ENCODE results near the gene DMXL1.

DMXL1 gene

DNA sequence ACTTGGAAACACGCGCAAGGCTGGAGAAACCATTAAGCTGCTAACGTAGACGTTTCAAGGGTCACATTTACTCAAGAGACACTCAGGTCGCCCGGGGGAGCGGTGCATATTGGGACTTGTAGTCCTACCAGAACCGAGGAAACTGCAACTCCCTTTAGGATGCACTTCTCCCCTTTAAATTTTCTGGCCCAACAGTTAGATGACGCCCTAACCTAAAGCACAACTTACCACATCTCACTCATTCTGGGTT lies 384 bp upstream of the DMXL1 start:
- TF ChIP-seq POLR2AphosphoS5 (IDR thresholded peaks at IDR 0.05; ENCODE audit: low read depth, low read length) (peak; percentile 63; the same call in 1 of the 2 replicates), FOXP2 (optimal IDR thresholded peaks at IDR 0.05; ENCODE audit: borderline replicate concordance, extremely low read depth, extremely low read length, insufficient read depth) (no peak)

DNA sequence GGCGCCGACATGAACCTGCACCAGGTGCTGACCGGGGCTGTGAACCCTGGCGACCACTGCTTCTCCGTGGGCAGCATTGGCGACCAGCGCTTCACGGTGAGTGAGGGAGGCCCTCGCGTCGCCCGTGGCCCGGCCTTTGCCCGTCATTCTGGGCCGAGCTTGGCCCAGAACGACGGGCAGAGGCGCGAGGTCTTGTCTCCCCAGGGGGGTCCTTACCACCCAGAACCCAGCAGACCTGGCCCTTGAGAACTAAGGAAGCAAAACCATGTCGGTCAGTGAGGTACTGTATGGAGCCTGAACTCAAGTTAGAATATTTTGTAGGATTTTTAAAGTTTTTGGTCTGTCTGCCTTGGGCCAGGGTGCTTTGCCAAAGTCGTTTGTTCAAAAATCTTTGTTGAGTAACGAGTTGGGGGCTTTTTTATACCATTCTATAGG lies 691 bp downstream of the DMXL1 start:
- no peak for TF ChIP-seq SIN3A (IDR thresholded peaks at IDR 0.05; ENCODE audit: borderline replicate concordance, insufficient read depth, low read length)
- no peak for TF ChIP-seq TAF1 (IDR thresholded peaks at IDR 0.05; ENCODE audit: borderline replicate concordance, insufficient read depth, low read length)
- no peak for TF ChIP-seq FOXP2 (optimal IDR thresholded peaks at IDR 0.05; ENCODE audit: borderline replicate concordance, extremely low read depth, extremely low read length, insufficient read depth)
- no peak; the same call in 1 of the 2 replicates for TF ChIP-seq POLR2AphosphoS5 (IDR thresholded peaks at IDR 0.05; ENCODE audit: low read depth, low read length)
- TF ChIP-seq, protein P1, sequence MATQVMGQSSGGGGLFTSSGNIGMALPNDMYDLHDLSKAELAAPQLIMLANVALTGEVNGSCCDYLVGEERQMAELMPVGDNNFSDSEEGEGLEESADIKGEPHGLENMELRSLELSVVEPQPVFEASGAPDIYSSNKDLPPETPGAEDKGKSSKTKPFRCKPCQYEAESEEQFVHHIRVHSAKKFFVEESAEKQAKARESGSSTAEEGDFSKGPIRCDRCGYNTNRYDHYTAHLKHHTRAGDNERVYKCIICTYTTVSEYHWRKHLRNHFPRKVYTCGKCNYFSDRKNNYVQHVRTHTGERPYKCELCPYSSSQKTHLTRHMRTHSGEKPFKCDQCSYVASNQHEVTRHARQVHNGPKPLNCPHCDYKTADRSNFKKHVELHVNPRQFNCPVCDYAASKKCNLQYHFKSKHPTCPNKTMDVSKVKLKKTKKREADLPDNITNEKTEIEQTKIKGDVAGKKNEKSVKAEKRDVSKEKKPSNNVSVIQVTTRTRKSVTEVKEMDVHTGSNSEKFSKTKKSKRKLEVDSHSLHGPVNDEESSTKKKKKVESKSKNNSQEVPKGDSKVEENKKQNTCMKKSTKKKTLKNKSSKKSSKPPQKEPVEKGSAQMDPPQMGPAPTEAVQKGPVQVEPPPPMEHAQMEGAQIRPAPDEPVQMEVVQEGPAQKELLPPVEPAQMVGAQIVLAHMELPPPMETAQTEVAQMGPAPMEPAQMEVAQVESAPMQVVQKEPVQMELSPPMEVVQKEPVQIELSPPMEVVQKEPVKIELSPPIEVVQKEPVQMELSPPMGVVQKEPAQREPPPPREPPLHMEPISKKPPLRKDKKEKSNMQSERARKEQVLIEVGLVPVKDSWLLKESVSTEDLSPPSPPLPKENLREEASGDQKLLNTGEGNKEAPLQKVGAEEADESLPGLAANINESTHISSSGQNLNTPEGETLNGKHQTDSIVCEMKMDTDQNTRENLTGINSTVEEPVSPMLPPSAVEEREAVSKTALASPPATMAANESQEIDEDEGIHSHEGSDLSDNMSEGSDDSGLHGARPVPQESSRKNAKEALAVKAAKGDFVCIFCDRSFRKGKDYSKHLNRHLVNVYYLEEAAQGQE (IDR thresholded peaks at IDR 0.05; ENCODE audit: insufficient read depth in 1 of 2, low read depth in 2 of 2, low read length in 2 of 2), result no peak

DNA sequence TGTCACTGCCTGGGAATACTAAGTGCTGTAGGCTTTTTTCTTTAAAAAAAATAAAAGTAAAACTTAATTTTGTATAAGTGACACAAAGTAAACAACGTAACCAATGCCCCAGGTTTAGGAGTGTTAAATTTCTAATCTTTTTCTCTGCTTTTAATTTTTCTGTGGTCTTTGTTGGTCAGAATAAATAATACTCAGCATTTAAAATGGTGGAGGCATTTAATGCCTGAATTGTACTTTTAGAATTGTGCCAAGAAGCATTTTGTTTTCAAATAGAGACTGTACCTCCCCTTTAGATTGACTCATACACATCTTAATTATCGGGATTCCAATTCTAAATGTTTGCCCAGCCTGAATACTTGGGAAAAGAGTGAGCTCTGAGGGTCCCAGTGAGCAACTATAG lies 1.6 kb downstream of the DMXL1 start:
- TF ChIP-seq POLR2AphosphoS5 (IDR thresholded peaks at IDR 0.05; ENCODE audit: low read depth, low read length), result no peak
- TF ChIP-seq, protein P1 (IDR thresholded peaks at IDR 0.05; ENCODE audit: insufficient read depth in 1 of 2, low read depth in 2 of 2, low read length in 2 of 2), result no peak
- TF ChIP-seq FOXP2 (optimal IDR thresholded peaks at IDR 0.05; ENCODE audit: borderline replicate concordance, extremely low read depth, extremely low read length, insufficient read depth), result no peak
- no peak for TF ChIP-seq SIN3A (IDR thresholded peaks at IDR 0.05; ENCODE audit: borderline replicate concordance, insufficient read depth, low read length)
- TF ChIP-seq TAF1 (IDR thresholded peaks at IDR 0.05; ENCODE audit: borderline replicate concordance, insufficient read depth, low read length), result no peak

DNA sequence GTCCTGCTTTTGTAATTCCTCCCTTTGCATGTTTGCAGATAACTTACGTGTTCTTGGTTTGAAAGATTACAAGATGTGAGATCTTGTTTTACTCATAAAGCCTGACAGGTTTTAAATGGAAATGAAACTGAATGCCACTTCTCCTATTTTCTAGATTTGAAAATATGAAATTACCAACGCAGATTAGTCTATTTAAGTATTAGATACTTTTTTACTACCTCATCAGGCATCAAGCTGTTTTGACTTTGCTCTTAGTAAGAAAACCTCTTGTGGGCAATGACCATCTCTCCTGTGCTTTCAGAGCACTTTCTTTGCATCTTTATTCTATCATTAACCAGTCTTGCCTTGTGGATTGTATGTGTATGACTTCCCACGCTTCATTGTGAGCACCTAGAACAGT lies 3.5 kb downstream of the DMXL1 start:
- TF ChIP-seq, protein P1 (IDR thresholded peaks at IDR 0.05; ENCODE audit: insufficient read depth in 1 of 2, low read depth in 2 of 2, low read length in 2 of 2), result no peak
- TF ChIP-seq TAF1 (IDR thresholded peaks at IDR 0.05; ENCODE audit: borderline replicate concordance, insufficient read depth, low read length) (no peak), POLR2AphosphoS5 (IDR thresholded peaks at IDR 0.05; ENCODE audit: low read depth, low read length) (no peak), FOXP2 (optimal IDR thresholded peaks at IDR 0.05; ENCODE audit: borderline replicate concordance, extremely low read depth, extremely low read length, insufficient read depth) (no peak), SIN3A (IDR thresholded peaks at IDR 0.05; ENCODE audit: borderline replicate concordance, insufficient read depth, low read length) (no peak)

DNA sequence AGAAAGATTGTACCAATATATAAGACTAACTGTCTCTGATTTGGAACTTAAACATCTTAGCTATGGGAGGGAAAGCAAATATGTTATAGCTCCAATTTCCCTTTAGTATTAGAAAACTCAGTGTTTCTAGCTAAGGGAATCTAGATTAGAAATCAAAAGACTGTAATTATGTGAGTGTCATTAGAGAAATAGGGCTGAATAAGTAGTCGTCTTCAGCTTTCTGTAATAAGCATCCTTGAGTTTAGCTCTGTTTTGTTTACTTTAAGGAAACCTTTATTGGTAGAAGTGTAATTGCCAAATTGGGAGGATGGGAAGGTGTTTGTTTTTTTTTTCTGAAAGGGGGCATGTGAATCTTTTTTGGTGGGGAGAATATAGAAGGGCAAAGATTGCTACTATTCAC lies 5.2 kb downstream of the DMXL1 start:
- TF ChIP-seq TAF1 (IDR thresholded peaks at IDR 0.05; ENCODE audit: borderline replicate concordance, insufficient read depth, low read length), result no peak
- TF ChIP-seq, protein P1 (IDR thresholded peaks at IDR 0.05; ENCODE audit: insufficient read depth in 1 of 2, low read depth in 2 of 2, low read length in 2 of 2), result no peak
- TF ChIP-seq FOXP2 (optimal IDR thresholded peaks at IDR 0.05; ENCODE audit: borderline replicate concordance, extremely low read depth, extremely low read length, insufficient read depth), result no peak
- TF ChIP-seq POLR2AphosphoS5 (IDR thresholded peaks at IDR 0.05; ENCODE audit: low read depth, low read length), result no peak
- TF ChIP-seq SIN3A (IDR thresholded peaks at IDR 0.05; ENCODE audit: borderline replicate concordance, insufficient read depth, low read length), result no peak

Data from PFSK-1 (cell line).